ENCODE results near the gene SYNC.
"Not testable (repeated sequence)": the region's sequence is repeated elsewhere in the genome, so short reads cannot be mapped to it uniquely, and the experiment has no call there.

SYNC gene

DNA sequence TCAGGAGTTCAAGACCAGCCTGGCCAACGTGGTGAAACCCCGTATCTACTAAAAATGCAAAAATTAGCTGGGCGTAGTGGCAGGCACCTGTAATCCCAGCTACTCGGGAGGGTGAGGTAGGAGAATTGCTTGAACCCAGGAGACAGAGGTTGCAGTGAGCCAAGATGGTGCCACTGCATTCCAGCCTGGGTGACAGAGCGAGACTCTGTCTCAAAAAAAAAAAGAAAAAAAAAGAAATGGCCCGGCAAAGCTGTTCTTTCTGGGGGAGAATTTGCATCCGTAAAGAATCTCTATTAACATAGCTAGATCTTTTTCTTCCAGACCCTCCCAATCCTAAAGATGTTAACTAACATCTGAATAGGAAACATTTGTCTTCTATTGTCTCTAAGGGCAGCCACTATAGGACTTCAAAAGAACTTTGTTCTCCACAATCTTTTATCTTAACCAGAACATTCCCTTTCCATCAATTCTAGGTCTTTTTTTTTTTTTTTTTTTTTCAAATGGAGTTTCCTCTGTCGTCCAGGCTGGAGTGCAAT, 60.2 kb downstream of the SYNC start:
- DNase-seq, ATAC-seq: not testable (repeated sequence)

DNA sequence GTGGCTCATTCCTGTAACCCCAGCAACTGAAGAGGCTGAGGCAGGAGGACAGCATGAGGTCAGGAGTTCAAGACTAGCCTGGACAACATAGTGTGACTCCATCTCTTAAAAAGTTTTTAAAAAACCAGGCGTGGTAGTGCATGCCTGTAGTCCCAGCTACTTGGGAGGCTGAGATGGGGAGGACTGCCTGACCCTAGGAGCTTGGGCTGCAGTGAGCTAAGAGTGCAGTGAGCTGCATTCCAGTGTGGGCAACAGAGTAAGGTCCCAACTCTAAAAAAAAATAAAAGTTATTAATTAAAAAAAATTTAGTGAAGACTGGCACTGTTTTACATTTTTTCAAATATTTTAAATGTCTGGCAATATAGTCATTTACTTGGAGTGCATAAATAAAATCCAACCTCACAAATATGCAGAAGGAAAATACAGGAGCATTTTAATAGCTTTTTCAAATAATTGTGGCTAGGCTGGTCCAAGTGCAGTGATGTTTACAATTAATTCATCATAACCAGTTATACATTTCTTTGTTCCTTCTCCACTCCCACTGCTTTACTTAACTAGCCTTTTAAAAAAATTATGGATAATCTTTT, 63.0 kb downstream of the SYNC start:
- ATAC-seq (no peak), DNase-seq (no peak)

DNA sequence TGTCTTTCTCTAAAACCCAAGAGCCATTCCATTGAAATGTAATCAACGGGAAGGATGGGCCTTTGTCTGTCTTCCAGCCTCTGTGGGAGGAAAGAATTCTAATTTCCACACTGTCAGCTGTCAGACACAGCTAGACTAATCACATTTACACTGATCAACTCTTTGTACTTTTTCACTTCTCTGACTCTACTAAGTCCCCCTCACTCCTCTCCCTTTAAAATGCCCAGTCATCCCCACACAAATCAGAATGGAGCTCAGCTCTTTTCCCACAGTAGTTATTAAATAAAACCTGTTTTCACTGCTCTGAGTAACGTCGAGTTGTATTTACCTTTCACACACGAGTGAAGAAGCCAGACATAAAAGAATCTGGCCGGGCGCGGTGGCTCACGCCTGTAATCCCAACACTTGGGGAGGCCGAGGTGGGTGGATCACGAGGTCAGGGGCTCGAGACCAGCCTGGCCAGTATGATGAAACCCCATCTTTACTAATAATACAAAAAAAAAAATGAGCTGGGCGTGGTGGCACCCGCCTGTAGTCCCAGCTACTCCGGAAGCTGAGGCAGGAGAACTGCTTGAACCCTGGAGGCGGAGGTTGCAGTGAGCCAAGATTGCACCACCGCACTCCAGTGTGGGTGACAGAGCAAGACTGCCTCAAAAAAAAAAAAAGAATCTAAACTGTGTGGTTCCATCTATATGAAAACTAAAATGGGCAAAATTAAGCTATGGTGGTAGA, 65.5 kb downstream of the SYNC start:
- no peak for DNase-seq
- ATAC-seq, result no peak

DNA sequence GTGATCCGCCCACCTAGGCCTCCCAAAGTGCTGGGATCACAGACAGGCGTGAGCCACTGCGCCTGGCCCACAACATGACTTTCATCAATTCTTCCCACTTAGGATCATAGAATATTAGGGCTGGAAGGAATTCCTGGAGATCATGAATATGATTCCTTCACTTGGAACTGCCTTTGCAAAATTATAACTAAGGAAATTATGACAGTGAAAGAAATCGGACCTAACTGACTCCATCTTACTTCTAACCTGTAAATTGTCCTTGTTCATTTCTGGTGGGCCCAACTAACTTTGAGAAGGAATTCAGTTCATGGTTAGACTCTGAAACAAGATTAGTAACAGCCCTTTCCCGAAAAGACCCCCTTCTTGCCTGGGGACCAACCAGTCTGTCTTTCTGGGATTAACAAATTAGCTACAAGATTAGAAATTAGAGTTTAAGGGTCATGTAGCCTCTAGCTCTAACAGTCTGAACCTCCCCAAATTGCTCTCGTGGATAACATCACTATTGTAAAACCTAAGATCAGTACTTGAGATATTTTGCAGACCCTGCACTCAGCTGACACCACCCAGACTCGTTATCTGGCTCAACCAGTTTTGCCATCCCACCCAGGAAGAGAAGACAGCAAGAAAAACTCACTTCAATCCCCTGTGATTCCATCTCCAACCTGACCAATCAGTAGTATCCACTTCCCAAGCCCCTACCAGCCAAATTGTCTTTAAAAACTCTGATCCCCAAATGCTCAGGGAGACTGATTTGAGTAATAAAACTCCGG, 66.9 kb downstream of the SYNC start:
- ATAC-seq, result no peak

DNA sequence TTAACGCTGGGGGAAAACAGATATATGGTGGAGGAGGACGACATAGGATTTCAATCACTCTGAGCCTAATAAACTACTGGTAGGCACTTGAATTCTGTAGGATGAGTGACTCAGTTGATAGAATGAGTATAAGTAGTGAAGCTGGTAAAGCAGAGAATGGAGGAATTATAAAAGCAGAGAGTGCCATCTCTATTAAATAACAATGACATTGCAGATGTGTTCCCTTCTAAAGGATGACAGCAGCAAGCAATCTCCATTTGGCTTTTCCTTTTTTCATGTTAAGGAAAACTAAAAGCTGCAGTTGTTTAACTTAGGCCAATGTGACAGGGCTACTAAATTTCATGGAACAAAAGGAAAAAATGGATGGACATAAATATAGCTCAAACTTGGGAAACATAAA, 69.7 kb downstream of the SYNC start:
- ATAC-seq, result no peak
- no peak for DNase-seq

More for the DNA sequence above, 66.9 kb downstream of the SYNC start:
- no peak for DNase-seq

DNA sequence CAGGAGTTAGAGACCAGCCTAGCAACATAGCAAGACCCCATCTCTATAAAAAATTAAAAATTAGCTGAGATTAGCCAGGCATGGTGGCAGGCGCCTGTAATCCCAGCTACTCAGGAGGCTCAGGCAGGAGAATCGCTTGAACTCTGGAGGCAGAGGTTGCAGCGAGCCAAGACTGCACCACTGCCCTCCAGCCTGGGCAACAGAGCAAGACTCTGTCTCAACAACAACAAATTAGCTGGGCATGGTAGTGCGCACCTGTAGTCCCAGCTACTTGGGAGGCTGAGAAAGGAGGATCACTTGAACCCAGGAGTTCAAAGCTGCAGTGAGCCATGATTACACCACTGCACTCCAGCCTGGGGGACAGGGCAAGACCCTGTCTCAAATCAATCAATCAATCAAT, 72.4 kb downstream of the SYNC start:
- not testable (repeated sequence) for ATAC-seq, DNase-seq
